HEK293 (cell line): ENCODE data around the gene ZNF473.

Experiments
- CTCF ChIA-PET: fragments of 350-600 bp; formaldehyde crosslinking; extraction: SDS; loops from one replicate; lab custom pipeline; 2021; ENCODE audit warnings: antibody characterized with exemption; lab: Yijun Ruan, JAX
- POLR2A ChIA-PET: fragments of 300-600 bp; formaldehyde crosslinking; extraction: SDS; loops from one replicate; lab custom pipeline; 2020; ENCODE audit warnings: antibody characterized with exemption, inconsistent platforms; lab: Yijun Ruan, JAX
- H3K27ac ChIP-seq: fragments of 200-500 bp; sonication (Bioruptor generic); 2 replicates; pipeline ENCODE4 v1.5.1; 2014; ENCODE audit warnings: low read depth, low read length, control low read depth, inconsistent platforms; ENCODE audit errors: extremely low read depth
- H3K36me3 ChIP-seq, 2 experiments: fragments of 200-500 bp in 1 of 2; sonication (Bioruptor generic) in 1 of 2; 1 replicate in 1 of 2; 2 replicates in 1 of 2; pipeline ENCODE4 v1.5.1; 2014 to 2017; ENCODE audit warnings: inconsistent platforms in 2 of 2, low read length in 2 of 2; ENCODE audit not compliant: control insufficient read depth in 2 of 2, insufficient read depth in 1 of 2
- H3K4me1 ChIP-seq: fragments of 200-500 bp; sonication (Bioruptor generic); 2 replicates; pipeline ENCODE4 v1.5.1; 2014; ENCODE audit warnings: mild to moderate bottlenecking, low read length, inconsistent platforms; ENCODE audit not compliant: control insufficient read depth, insufficient read depth
- H3K4me3 ChIP-seq: 2 replicates; pipeline ENCODE4 v1.5.1; 2011; ENCODE audit warnings: low read depth, mild to moderate bottlenecking, control low read depth, low read length, moderate library complexity
- H3K9me3 ChIP-seq: fragments of 200-500 bp; sonication (Bioruptor generic); 2 replicates; pipeline ENCODE4 v1.5.1; 2014; ENCODE audit warnings: low read depth, low read length, inconsistent platforms; ENCODE audit not compliant: control insufficient read depth, insufficient read depth
- ELK4 ChIP-seq: IDR thresholded peaks from 2 replicates; pipeline ENCODE4 v1.6.1; 2011; ENCODE audit warnings: mild to moderate bottlenecking, low read depth, low read length, borderline replicate concordance
- GLIS1 ChIP-seq: fragments of 450-650 bp; formaldehyde crosslinking; IDR thresholded peaks from 2 replicates; pipeline ENCODE4 v1.5.1; 2016; ENCODE audit warnings: missing biosample characterization, missing genetic modification characterization
- MEIS1 ChIP-seq: sonication (generic); formaldehyde crosslinking; IDR thresholded peaks from 2 replicates; pipeline ENCODE4 v1.8.1; 2022; ENCODE audit warnings: missing genetic modification reagents, mild to moderate bottlenecking, borderline replicate concordance
- PATZ1 ChIP-seq: fragments of 450-650 bp; formaldehyde crosslinking; IDR thresholded peaks from 2 replicates; pipeline ENCODE4 v1.5.1; 2016; ENCODE audit warnings: missing biosample characterization, missing genetic modification characterization
- PRDM10 ChIP-seq: fragments of 450-650 bp; formaldehyde crosslinking; IDR thresholded peaks from 2 replicates; pipeline ENCODE4 v1.5.1; 2016; ENCODE audit warnings: missing biosample characterization, missing genetic modification characterization
- REST ChIP-seq: fragments of 450-650 bp; formaldehyde crosslinking; IDR thresholded peaks from 2 replicates; pipeline ENCODE4 v1.5.1; 2016; ENCODE audit warnings: missing biosample characterization, missing genetic modification characterization
- TRIM28 ChIP-seq: IDR thresholded peaks from 2 replicates; pipeline ENCODE4 v1.6.1; 2011; ENCODE audit warnings: low read length, control low read depth, borderline replicate concordance
- TSHZ1 ChIP-seq: fragments of 450-650 bp; formaldehyde crosslinking; IDR thresholded peaks from 2 replicates; pipeline ENCODE4 v1.5.1; 2016; ENCODE audit warnings: missing biosample characterization, missing genetic modification characterization, borderline replicate concordance
- YY1 ChIP-seq: fragments of 450-650 bp; formaldehyde crosslinking; IDR thresholded peaks from 2 replicates; pipeline ENCODE4 v1.5.1; 2018; ENCODE audit warnings: missing biosample characterization, missing genetic modification characterization
- ZBTB48 ChIP-seq: fragments of 450-650 bp; formaldehyde crosslinking; IDR thresholded peaks from 2 replicates; pipeline ENCODE4 v1.5.1; 2016; ENCODE audit warnings: missing biosample characterization, missing genetic modification characterization
- ZBTB49 ChIP-seq: fragments of 450-650 bp; formaldehyde crosslinking; IDR thresholded peaks from 2 replicates; pipeline ENCODE4 v1.5.1; 2016; ENCODE audit warnings: missing biosample characterization, missing genetic modification characterization, low read depth
- ZNF121 ChIP-seq: fragments of 450-650 bp; formaldehyde crosslinking; IDR thresholded peaks from 2 replicates; pipeline ENCODE4 v1.5.1; 2016; ENCODE audit warnings: missing biosample characterization, missing genetic modification characterization
- ZNF214 ChIP-seq: fragments of 450-650 bp; formaldehyde crosslinking; IDR thresholded peaks from 2 replicates; pipeline ENCODE4 v1.5.1; 2017; ENCODE audit warnings: missing biosample characterization, mild to moderate bottlenecking, missing genetic modification characterization, borderline replicate concordance
- ZNF629 ChIP-seq: fragments of 450-650 bp; formaldehyde crosslinking; IDR thresholded peaks from 2 replicates; pipeline ENCODE4 v1.5.1; 2017; ENCODE audit warnings: missing biosample characterization, missing genetic modification characterization

Gene ZNF473

GRCh38 chr19:50003254-50003788, 22.5 kb upstream of the ZNF473 start:
- H3K9me3 ChIP-seq: no peaks in the 10 kb centered on the region
- H3K27ac ChIP-seq: 0 out of 2 replicates have a peak overlapping the region, but pooled peaks have one; percentile 9
- H3K4me1 ChIP-seq: peaks cover 5% of the 10 kb centered on the region; the same call in 1 of the 2 replicates
- CTCF ChIA-PET: interaction anchor here (0.7 to 1.5 kb wide), 3 partner anchors 18 to 66 kb away, joined by 3 to 4 read pairs (median 3); no protein-coding TSS in a partner anchor
- peaks cover 24 to 87% of the 10 kb centered on the region in 2 experiments for H3K36me3 ChIP-seq
- H3K4me3 ChIP-seq: no peak overlapping the region
- TF ChIP-seq MEIS1 (no peak), TSHZ1 (tag by site-specific recombination) (no peak), ELK4 (no peak), REST (tag by site-specific recombination) (peak; percentile 29; the same call in 1 of the 2 replicates)
- POLR2A ChIA-PET: interaction anchor here (0.5 to 1.1 kb wide), 4 partner anchors 8 to 58 kb away, joined by 3 to 7 read pairs (median 3); partner anchors contain the start of genes VRK3 and ZNF473

- no peaks in the 10 kb centered on the region for H3K9me3 ChIP-seq
- peaks cover 5% of the 10 kb centered on the region; the same call in 1 of the 2 replicates for H3K4me1 ChIP-seq
- H3K4me3 ChIP-seq: no peak overlapping the region
- ChIA-PET POLR2A (interaction anchor here (0.5 to 1.1 kb wide), 5 partner anchors 8 to 74 kb away, joined by 3 to 7 read pairs (median 3); partner anchors contain the start of genes NUP62, VRK3 and ZNF473), CTCF (interaction anchor here (0.6 to 1.5 kb wide), 3 partner anchors 11 to 67 kb away, joined by 3 to 4 read pairs (median 3); no protein-coding TSS in a partner anchor)
- peak overlapping the region; percentile 54 for H3K27ac ChIP-seq
- H3K36me3 ChIP-seq: peaks cover 24 to 88% of the 10 kb centered on the region in 2 experiments
- no peak for TF ChIP-seq ZNF214 (tag by site-specific recombination)
- TF ChIP-seq ZNF121 (tag by site-specific recombination): no peak
- 0 out of 2 replicates have a peak, but pooled peaks have one; percentile 11 for TF ChIP-seq GLIS1 (tag by site-specific recombination)
- TF ChIP-seq TRIM28: no peak
- TF ChIP-seq ZBTB49: no peak
- peak; percentile 28; the same call in 1 of the 2 replicates for TF ChIP-seq ZBTB48 (tag by site-specific recombination)
- no peak for TF ChIP-seq YY1 (tag by site-specific recombination)
- no peak for TF ChIP-seq PATZ1 (tag by site-specific recombination)
- TF ChIP-seq ZNF629 (tag by site-specific recombination): peak; percentile 45; the same call in 1 of the 2 replicates
- TF ChIP-seq PRDM10 (tag by site-specific recombination): peak; percentile 92
Measured at GRCh38 chr19:50003810-50004419, 21.9 kb upstream of the ZNF473 start.
